Right hindlimb (tissue), 1 donor: ENCODE results near the gene TMUB1.
A peak's percentile ranks its signal among the peaks of the same experiment; 100 is the strongest.

Experiments used
- DNase-seq: peaks from one replicate; pipeline ENCODE4 v3.0.0-alpha.2; 2018

Gene TMUB1

DNA sequence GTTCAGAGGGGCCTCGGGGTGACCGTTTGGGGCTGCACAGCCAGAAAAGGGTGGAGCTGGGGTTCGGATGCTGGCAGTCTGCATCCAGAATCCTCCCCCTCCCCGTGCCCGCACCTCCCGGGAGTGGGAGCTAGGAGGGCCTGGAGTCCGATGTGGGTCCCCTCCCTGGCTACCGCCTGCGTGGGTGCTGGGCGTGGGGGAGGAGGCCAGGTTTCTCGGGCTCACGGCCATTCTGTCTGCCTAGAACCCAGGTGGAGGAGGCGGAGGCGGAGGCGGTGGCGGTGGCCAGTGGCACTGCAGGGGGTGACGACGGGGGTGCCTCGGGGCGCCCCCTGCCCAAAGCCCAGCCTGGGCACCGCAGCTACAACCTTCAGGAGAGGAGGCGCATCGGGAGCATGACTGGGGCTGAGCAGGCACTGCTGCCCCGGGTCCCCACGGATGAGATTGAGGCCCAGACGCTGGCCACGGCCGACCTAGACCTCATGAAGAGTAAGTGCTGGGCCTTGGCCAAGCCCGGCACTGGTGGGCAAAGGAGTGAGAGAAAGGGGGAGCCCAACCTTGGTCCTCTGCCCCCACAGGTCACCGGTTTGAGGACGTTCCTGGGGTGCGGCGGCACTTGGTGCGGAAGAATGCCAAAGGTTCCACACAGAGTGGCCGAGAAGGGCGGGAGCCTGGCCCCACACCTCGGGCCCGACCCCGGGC is 16.9 kb downstream of the TMUB1 start:
- no peak for DNase-seq

DNA sequence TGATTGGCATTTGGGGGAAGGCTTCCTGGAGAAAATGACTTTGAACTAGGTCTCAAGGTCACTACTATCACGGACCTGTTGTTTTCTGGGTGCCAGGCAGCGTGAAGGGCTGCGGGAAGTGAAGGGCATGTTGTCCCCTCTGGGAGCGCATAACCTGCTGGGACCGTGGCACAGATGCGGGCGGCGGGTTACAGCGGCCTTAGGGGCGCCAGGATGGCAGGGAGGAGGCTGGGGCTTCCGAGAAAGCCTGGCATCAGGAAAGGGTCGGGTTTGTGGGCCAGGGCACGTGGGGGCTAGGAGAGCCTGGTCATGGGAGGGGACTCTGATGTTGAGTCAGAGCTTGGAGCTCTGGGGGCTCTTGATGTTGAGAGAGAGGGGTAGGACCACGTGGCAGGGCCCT is 17.8 kb downstream of the TMUB1 start:
- DNase-seq, result no peak

- no peak for DNase-seq
Measured at GRCh38 chr7:151064993-151065392, 18.3 kb downstream of the TMUB1 start.

GRCh38 chr7:151064454-151064853 is 18.8 kb downstream of the TMUB1 start:
- no peak for DNase-seq

DNA sequence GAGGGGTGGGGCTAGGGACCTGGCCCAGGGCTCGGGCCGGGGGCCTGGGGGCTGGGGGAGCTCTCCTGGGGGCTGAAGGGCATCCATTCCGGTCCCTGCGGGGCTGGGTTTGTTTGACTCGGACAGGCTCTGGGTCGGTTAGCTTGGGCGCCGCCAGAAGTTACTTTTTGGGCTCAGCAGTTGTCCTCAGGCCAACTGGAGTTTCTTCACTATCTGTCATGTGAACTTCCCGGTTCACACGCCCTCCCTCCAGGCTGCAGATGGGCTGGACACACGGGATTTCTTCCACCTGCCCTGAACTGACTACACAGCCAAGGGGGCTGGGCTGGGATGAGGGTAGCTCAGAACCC is 20.1 kb downstream of the TMUB1 start:
- no peak for DNase-seq

DNA sequence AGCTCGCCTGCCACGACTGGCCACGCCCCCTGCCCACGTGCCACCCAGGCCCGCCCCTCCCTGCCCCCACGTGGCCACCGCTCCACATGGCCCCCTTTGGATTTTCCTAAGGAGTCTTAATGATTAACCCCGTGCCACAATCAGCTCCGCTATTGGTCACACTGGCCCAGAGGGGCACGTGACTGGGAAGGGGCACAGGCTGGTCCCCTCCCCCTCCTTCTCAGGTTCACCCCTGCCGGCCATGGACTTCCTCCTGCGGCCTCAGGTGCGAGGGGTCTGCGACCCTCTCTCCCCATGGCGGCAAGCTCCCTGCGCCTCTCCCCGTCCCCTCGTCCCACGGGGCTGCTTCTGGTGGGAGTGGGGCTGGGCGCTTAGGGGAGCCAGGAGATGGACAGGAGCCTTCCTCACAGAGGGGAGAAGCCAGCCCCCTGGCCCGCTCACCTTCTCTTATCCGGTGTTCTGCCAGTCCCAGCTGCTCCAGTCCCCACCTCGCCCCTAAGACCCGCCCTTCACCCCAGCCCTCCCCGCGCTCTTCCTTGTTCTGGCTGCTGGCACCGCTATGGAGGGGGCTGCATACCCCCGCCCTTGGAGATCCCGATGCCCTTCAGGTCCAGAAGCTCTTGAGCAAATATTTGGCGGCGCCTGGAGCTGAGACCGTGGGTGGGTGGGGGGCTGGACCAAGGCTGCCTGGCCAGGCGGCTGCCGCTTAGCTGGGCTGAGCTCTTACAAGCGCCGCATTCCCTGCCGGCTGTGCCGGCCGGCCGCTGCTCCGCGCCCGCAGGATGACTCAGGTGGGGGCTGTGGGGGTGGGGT is 20.7 kb downstream of the TMUB1 start:
- DNase-seq, result peak; percentile 57

DNA sequence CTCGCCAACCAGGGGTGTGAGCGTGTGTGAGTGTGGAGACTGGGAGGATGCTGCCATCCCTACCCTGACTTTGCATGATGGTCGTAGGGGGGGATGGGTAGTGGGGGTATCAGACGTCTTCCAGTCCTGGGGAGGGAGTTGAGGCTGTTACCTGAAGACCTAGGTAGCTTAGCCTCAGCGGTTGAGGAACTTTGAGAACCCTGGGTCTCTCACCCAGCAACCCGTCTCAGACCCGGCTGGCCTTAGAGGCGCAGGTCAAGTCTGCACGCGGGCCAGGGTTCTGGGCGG is 21.2 kb downstream of the TMUB1 start:
- no peak for DNase-seq

- DNase-seq, result no peak
Measured at GRCh38 chr7:151061213-151062110, 21.8 kb downstream of the TMUB1 start.

DNA sequence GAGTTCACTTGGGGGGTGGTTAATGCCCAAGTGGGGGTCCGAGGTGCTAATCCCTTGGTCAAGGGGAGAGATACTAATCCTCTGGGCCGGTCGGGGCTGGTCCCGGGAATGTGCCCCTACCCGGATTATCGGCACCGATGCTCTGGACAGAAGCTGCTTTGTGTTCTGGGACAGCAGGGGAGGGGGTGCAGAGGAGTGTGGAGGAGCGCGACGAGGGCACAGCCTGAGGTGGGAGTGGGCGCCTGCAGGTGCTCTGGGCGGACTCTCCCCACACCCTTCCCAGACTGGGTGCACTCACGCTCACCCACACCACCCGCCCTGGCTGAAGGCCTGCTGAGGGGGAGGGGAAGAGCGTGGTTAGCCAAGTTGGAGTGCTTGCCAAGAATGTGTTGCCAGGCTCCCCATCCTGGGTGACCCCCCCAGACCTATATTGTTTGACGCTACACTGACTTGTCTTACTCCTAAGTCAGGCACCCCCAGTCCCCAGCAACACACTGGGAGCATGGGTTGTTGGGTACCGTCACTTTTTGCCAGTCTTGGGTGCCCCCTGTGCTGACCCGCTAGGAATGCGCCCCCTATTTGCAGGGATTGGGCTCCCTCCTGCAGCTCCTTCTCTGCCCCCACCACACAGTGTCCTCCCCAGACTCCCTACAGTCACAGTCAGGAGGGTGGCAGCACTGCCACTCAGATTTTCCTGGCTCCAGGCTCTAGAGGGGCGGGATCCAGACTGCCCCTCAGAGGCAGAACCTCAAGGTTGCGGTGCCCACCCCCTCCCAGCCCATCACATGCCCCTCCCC is 22.7 kb downstream of the TMUB1 start:
- no peak for DNase-seq

DNA sequence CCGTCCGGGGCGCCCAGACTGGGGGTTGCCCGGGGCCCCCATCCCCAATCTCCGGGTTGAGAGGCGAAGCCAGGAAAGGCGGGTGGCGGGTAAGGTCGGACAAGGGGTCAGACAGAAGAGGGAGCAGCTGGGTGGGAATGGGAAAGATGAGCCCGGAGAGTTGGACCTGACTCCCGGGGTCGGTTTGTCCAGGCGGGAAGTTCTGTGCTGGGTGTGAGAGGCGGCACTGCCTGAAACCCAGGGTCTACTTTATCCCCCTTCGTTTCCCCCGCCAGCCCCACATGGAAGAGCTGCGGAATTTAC is 23.2 kb downstream of the TMUB1 start:
- no peak for DNase-seq

DNA sequence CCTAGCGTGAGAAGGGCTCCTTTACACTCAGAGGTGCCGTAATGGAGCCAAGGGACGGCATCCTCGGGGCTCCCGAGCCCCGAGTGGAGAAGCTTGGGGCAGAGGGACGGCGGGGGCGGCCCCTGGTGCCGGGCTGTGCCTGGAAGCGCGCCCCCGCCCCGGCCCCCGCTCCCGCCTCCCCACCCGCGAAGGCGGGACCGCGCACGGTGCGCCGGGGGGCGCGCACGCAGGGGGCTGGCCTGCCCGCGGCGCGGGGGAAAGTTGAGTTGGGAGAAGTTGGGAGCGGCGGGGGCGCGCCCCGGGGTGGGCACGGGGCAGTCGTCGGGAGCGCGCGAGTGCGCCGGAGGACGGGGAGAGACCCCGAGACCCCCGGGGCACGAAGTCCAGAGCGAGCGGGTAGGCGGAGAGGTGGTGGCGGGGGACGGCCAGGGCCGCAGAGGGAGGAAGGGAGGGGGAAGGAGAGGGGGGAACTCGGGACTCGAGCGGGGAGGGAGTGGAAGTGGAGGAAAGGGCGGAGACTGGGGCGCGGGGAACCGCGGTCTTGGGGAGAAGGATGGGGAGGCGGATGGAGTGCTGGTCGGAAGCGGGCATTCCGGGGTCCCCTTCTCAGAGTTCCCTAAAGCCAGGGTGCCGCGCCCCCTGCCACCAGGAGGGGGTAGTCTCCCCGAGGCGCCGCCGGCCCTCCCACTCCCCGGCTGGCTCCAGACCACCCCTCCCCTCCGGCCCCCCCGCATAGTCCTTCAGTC is 23.8 kb downstream of the TMUB1 start, which contains the start of gene SLC4A2:
Gene SLC4A2 (plus strand): TSS at position 223 of the 746 bp plus-strand sequence. CDS start 2,399 bp downstream, outside the sequence.
- DNase-seq, result peak; percentile 90

GRCh38 chr7:151058781-151059366 is 24.4 kb downstream of the TMUB1 start:
- peak; percentile 57 for DNase-seq

DNA sequence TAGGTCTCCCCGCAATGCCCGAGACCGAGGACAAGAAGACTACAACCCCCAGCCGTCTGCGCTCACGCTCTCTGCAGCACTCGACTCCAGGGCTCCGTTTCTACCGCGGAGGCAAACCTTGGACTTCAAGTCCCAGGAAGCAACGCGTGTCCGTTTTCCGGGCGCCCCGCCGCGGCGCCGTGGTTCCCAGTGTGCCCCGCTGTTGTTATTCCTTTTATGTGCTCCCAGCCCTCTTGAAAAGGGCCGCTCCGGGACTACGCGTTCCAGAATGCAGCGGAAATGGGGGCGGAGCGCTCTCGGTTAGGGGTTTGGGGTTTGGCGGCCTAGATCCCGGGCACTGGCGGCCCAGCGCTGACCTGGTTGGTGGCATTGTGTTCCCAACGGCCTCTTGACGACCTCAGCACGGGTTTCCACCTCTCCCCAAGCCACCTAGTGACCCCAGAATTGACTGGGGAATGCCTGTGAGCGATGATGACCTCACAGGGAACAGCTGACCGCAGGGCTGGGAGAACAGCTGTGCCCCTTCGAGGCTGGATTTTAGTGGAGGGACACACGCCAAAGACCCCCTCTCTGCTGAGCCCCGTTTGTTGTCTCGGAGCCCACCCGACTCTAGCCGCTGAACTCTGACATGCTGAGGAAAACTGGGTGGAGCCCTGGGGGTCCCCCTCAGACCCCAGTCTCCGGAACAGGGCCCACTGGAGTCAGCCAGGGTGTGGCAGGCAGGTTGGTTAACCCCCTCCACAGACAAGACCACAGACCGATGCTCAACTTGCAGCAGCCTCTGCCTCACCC is 25.1 kb downstream of the TMUB1 start:
- DNase-seq, result peak; percentile 99

GRCh38 chr7:151057506-151057988 is 25.7 kb downstream of the TMUB1 start, which contains the start of gene CDK5:
Gene CDK5, minus strand, starts transcription at chr7:151057897. Its CDS starts 49 bp downstream, at chr7:151057848.
- no peak for DNase-seq

DNA sequence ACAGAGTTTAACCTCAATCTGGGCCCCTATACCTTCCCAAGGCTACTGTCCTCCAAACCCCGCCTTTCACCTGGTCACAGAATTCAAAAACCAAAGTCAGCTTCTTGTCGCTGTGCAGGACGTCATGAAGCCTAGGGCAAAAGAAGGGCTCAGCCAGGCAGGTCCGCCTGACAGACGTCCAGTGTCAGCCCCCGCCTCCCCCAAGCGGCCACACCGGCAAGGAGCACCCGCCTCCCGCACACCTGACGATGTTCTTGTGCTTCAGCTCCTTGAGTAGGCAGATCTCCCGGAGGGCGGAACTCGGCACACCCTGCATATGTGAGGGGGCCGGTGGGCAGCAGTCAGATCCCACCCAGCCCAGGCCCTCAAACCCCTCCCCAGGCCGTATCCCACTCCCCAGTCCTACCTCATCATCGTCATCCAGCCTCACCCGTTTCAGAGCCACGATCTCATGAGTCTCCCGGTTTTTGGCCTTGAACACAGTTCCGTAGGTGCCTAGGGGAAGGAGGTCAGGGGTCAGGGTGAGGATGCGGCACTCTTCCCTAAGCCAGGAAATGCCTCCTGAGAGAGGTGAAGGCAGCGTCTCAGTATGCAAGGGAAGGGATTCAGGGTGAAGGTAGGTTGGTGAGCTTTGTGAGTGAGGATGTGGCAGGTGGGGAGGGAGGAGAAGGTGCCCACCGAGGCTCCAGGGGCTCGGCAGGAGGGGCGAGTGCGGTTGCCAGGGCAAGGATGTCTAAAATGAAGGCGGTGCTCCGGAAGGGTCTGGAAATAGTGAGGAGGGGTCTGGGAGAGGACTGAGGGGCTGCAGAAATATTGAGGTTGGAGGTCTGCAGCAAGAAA is 26.4 kb downstream of the TMUB1 start:
- no peak for DNase-seq

DNA sequence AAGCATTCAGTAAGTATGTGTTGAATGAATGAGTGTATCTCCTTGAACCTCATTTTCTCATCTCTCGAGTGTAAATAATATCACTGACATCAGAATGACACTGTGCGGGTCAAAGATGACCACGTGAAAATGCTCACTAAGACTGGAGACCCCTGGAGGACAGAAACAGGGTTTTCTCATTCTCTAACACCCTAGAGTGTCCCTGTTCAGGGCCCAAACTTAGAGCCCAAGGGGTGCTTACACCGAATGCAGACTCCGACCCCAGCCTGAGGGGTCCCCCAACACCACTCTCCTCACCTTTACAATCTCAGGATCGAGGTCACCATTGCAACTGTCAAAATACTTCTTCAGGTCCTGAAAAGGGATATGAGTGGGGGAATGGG is 27.0 kb downstream of the TMUB1 start:
- no peak for DNase-seq

GRCh38 chr7:151053751-151054150 is 29.5 kb downstream of the TMUB1 start:
- DNase-seq, result no peak

- no peak for DNase-seq
Measured at GRCh38 chr7:151053096-151053495, 30.2 kb downstream of the TMUB1 start.

- peak; percentile 80 for DNase-seq
Measured at GRCh38 chr7:151051108-151051507, 32.2 kb downstream of the TMUB1 start.
